CD4-positive, alpha-beta memory T cell (primary cell): ENCODE data around the gene ANKS6. TPM values are rescaled to one million over a fixed set of nuclear protein-coding genes. Genes with fewer than 3 reads are reported as not detected.

Source experiments
- CTCF ChIA-PET: fragments of 350-600 bp; sonication (Branson Sonifier 250); formaldehyde crosslinking; loops from one replicate; lab custom pipeline; 2021; ENCODE audit warnings: inconsistent platforms; ENCODE audit not compliant: partially characterized antibody; lab: Charles Lee
- POLR2A ChIA-PET: fragments of 350-600 bp; sonication (Branson Sonifier 250); formaldehyde crosslinking; loops from one replicate; lab custom pipeline; 2021; ENCODE audit not compliant: partially characterized antibody; lab: Charles Lee
- DNase-seq, 5 donors: peaks; one replicate each; pipeline versions ENCODE4 v3.0.0 to v3.0.0-alpha.2; 2020 to 2022; ENCODE audit warnings: mixed read lengths in 1 of 5
- H3K27ac ChIP-seq: one replicate; pipeline ENCODE4 v1.7.0; 2013; ENCODE audit warnings: low read depth, low read length
- H3K27me3 ChIP-seq: 2 replicates; pipeline ENCODE4 v1.7.0; 2013; ENCODE audit warnings: mild to moderate bottlenecking, low read length, moderate library complexity; ENCODE audit not compliant: insufficient read depth
- H3K36me3 ChIP-seq: 2 replicates; pipeline ENCODE4 v1.7.0; 2013; ENCODE audit warnings: mild to moderate bottlenecking, low read length, moderate library complexity; ENCODE audit not compliant: insufficient read depth
- H3K4me1 ChIP-seq: 2 replicates; pipeline ENCODE4 v1.7.0; 2013; ENCODE audit warnings: mild to moderate bottlenecking, low read length, moderate library complexity; ENCODE audit not compliant: insufficient read depth
- H3K4me3 ChIP-seq, 2 donors: one replicate each; pipeline ENCODE4 v1.7.0; 2013; ENCODE audit warnings: low read length in 2 of 2, mild to moderate bottlenecking in 1 of 2
- H3K9me3 ChIP-seq, 2 donors: one replicate each; pipeline ENCODE4 v1.7.0; 2013; ENCODE audit warnings: low read length in 2 of 2, control low read depth in 1 of 2; ENCODE audit not compliant: control insufficient read depth in 1 of 2
- H3K27ac Mint-ChIP-seq, 7 donors: one replicate each; pipeline ENCODE4 v1.8.0; 2020 to 2021; ENCODE audit warnings: mixed read lengths in 7 of 7, mild to moderate bottlenecking in 6 of 7, inconsistent platforms in 3 of 7, moderate library complexity in 3 of 7
- H3K27me3 Mint-ChIP-seq, 2 donors: one replicate each; pipeline ENCODE4 v1.8.0; 2020 to 2021; ENCODE audit warnings: mixed read lengths in 2 of 2
- H3K36me3 Mint-ChIP-seq, 2 donors: one replicate each; pipeline ENCODE4 v1.8.0; 2020 to 2021; ENCODE audit warnings: mixed read lengths in 2 of 2, inconsistent platforms in 1 of 2, mild to moderate bottlenecking in 1 of 2
- H3K4me1 Mint-ChIP-seq, 4 donors: one replicate each; pipeline ENCODE4 v1.8.0; 2020 to 2021; ENCODE audit warnings: mixed read lengths in 4 of 4, mild to moderate bottlenecking in 1 of 4
- H3K4me3 Mint-ChIP-seq, 8 donors: one replicate each; pipeline ENCODE4 v1.8.0; 2020 to 2021; ENCODE audit warnings: mixed read lengths in 8 of 8, mild to moderate bottlenecking in 7 of 8, moderate library complexity in 6 of 8, inconsistent platforms in 3 of 8
- H3K9me3 Mint-ChIP-seq, 8 donors: one replicate each; pipeline ENCODE4 v1.8.0; 2020 to 2021; ENCODE audit warnings: mixed read lengths in 8 of 8, mild to moderate bottlenecking in 5 of 8, inconsistent platforms in 3 of 8, moderate library complexity in 1 of 8
- intact Hi-C: fragments of 100-400 bp; cut with micrococcal nuclease; formaldehyde crosslinking; loops from one replicate; pipeline ENCODE4 v1.15.1; 2023
- polyA plus RNA-seq, 2 donors: library from polyadenylated mRNA; unstranded; fragments of 300-500 nt; fragmentation: Illumina TruSeq; gene quantifications; one replicate each; pipeline ENCODE4 v1.2.3, GENCODE V29; 2021
- total RNA-seq, 2 experiments: library from RNA; stranded (reverse); gene quantifications; one replicate each; pipeline ENCODE4 v1.2.3, GENCODE V29; 2021

ANKS6 gene
- total and polyA plus RNA-seq, 4 experiments from 2014 or later = 2.5 to 12.2 (median 9.6) TPM

DNA sequence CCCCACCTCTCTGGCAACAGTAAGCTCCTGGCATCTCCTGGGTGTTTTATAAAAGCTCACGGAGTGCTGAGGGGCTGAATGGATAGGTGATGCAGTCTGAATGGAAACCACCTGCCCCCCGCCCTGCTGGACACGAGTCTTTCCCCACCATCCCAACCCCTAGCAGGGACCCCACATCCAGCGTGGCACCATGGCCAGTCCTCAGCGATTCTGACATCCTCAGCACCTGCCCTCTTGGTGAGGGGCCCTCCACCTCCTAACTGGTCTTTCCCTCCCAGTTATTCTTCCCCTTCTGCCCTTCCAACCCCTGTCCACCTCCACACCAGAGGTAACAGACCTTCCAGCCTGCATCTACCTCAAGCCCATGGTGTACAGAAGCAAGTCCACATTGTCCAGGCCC lies 48.9 kb downstream of the ANKS6 start:
- Mint-ChIP-seq H3K27me3 (no peaks in the 10 kb centered on the region), H3K4me1 (no peaks in the 10 kb centered on the region), H3K27ac (peak overlapping the region in 1 of 7 donors; percentile 68), H3K9me3 (no peaks in the 10 kb centered on the region), H3K4me3 (no peak overlapping the region), H3K36me3 (peaks cover 54 to 72% of the 10 kb centered on the region in 2 donors)
- H3K4me3 ChIP-seq = no peak overlapping the region
- peaks cover 11% of the 10 kb centered on the region for H3K36me3 ChIP-seq
- ChIA-PET CTCF (interaction anchor here (1.6 kb wide), 1 partner anchor 29 kb away, joined by 3 read pairs; no protein-coding TSS in a partner anchor), POLR2A (no interaction called here)
- no peak for DNase-seq
- H3K4me1 ChIP-seq = no peaks in the 10 kb centered on the region
- no peak overlapping the region for H3K27ac ChIP-seq
- no peaks in the 10 kb centered on the region for H3K27me3 ChIP-seq
- intact Hi-C loops = no loop called here
- H3K9me3 ChIP-seq = no peaks in the 10 kb centered on the region

DNA sequence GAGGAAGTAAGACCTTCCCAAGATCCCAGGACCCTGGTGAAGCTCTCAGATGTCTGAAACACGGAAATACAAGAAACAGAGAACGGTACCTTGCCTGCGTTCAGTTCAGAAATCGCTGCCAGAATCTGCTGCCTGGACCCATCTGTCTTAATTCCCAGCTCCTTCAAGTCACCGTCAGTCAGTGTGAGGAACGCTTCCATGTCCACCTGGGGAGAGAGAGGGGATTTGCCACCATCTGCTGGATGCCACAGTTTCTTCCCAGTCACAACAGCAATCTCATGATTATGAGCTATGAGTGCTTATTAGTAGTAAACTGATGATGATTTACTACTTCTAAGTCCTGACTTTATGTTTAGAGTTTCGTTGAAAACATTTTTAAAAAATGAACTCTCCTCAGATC lies 50.9 kb downstream of the ANKS6 start:
- Histone ChIP-seq H3K4me3 (no peak overlapping the region), H3K36me3 (peaks cover 11% of the 10 kb centered on the region), H3K27ac (no peak overlapping the region), H3K4me1 (no peaks in the 10 kb centered on the region), H3K27me3 (no peaks in the 10 kb centered on the region), H3K9me3 (no peaks in the 10 kb centered on the region)
- intact Hi-C loops = no loop called here
- no peaks in the 10 kb centered on the region for H3K27me3 Mint-ChIP-seq
- no peak overlapping the region for H3K27ac Mint-ChIP-seq
- CTCF ChIA-PET = no interaction called here
- POLR2A ChIA-PET = no interaction called here
- no peaks in the 10 kb centered on the region for H3K4me1 Mint-ChIP-seq
- no peak overlapping the region for H3K4me3 Mint-ChIP-seq
- H3K9me3 Mint-ChIP-seq = no peaks in the 10 kb centered on the region
- no peak for DNase-seq
- peaks cover 41 to 69% of the 10 kb centered on the region in 2 donors for H3K36me3 Mint-ChIP-seq

DNA sequence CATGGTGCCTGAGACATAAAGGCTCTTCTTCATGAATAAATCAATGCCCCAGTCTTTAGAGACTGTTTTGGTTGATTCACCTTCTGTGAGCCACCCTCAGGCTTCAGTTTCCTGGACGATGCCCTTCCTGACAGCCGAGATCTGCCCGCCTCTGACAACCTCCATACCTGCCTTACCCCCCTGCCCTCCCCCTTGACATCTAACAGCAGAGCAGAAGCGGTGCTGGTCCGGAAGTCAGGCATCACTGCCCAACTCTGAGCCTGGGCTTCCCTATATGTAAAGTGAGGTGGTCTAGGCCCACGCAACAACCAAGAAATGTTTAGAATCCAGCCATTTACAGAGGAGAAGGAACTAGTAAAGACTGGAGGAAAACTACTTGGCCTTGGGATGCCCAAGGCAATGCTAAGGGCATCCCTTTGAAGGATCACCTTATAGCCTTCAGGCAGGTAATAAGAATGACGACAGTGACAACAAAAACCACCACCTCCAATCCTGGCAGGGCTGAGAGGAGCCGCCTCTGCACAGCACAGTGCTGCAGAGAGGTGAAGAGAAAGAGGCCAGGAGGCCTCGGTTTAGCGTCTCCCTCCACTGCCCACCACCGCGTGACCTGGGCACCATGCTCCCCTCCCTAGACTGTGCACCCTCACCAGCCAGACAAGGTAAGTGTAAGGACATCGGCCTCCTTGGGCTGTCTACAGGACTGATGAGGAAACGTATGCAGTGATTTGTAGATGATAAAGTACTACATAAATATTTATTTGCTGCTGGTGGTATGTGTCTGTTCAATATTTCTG lies 52.3 kb downstream of the ANKS6 start:
- peaks cover 0 to 3% (median 0%) of the 10 kb centered on the region in 8 donors for H3K9me3 Mint-ChIP-seq
- peaks cover 36 to 65% of the 10 kb centered on the region in 2 donors for H3K36me3 Mint-ChIP-seq
- no peak overlapping the region for H3K27ac ChIP-seq
- POLR2A ChIA-PET = no interaction called here
- intact Hi-C loops = no loop called here
- H3K27ac Mint-ChIP-seq = no peak overlapping the region
- no peak overlapping the region for H3K4me3 ChIP-seq
- H3K4me1 ChIP-seq = no peaks in the 10 kb centered on the region
- H3K9me3 ChIP-seq = no peaks in the 10 kb centered on the region
- peaks cover 10% of the 10 kb centered on the region for H3K36me3 ChIP-seq
- no peaks in the 10 kb centered on the region for H3K4me1 Mint-ChIP-seq
- CTCF ChIA-PET = no interaction called here
- no peak for DNase-seq
- no peaks in the 10 kb centered on the region for H3K27me3 Mint-ChIP-seq
- no peak overlapping the region for H3K4me3 Mint-ChIP-seq
- no peaks in the 10 kb centered on the region for H3K27me3 ChIP-seq

DNA sequence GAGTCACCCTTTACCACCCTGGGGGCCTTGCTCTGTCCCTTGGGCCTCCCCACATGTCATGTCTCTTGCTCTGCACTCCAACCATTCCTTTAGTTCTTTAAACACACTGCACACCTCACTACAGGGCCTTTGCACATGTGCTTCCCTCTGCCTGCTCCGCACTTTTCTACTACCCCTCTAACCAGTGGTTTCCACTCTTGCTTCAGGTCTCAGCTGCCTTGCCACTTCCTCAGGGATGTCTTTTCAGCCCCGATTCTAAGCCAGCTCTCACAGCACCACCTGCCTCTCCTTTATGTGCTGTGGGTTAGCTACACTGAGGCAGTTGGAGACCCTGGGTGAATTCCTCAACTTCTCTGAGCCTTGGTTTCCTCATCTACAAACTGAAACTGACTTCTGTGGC lies 53.0 kb downstream of the ANKS6 start:
- H3K27me3 Mint-ChIP-seq = no peaks in the 10 kb centered on the region
- Histone ChIP-seq H3K4me3 (no peak overlapping the region), H3K36me3 (peaks cover 5% of the 10 kb centered on the region), H3K27me3 (no peaks in the 10 kb centered on the region), H3K4me1 (no peaks in the 10 kb centered on the region), H3K27ac (no peak overlapping the region), H3K9me3 (no peaks in the 10 kb centered on the region)
- H3K9me3 Mint-ChIP-seq = peaks cover 0 to 7% (median 3%) of the 10 kb centered on the region in 8 donors
- peaks cover 38 to 63% of the 10 kb centered on the region in 2 donors for H3K36me3 Mint-ChIP-seq
- H3K4me1 Mint-ChIP-seq = no peaks in the 10 kb centered on the region
- POLR2A ChIA-PET = no interaction called here
- no peak overlapping the region for H3K27ac Mint-ChIP-seq
- DNase-seq = no peak
- intact Hi-C loops = no loop called here
- CTCF ChIA-PET = no interaction called here
- H3K4me3 Mint-ChIP-seq = peak overlapping the region in 1 of 8 donors; percentile 50

DNA sequence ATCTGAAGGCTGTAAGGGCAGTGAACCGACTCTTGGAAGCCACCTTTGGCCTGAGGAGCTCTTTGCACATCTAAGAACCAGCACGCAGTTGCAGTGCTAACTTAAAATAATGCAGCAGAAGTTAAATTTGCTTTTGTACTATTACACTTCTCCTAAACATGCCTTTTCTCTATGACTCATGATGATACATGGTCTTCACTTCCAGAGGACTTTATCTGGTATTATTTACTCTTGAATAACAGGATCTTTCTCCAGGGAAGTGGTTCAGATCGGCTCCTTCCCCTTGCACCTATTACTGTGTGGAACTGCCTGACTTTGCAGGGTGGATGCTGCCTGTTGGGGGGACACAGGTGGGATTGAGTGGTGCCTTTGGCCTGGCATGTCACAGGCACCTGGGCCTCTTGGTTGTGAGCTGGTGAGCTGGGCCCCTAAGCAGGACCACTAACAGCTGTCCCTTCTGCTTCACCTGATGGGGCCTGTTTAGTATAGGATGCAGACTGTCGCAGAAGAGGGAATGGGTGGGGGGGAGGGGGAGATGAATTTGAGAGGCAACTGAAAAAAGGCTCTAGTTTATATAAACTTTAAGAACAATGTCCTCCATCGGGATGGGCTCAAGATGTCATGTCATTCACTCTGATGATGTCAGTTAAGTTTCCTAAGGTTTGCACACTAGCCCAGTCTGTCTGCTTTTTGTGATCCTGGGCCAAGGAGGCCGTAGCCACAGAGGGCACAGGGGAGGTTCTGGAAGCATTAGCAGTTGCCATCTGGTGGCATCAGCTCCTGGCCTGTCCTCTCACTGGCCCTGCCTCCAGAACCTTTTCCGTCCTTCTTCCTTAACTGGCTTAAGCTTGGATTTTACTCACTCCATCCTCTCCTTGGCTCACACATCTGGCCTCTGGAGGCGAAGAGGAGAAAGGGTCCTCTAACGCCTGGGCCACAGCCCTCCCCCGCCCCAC lies 53.8 kb downstream of the ANKS6 start:
- Mint-ChIP-seq H3K4me1 (no peaks in the 10 kb centered on the region), H3K27me3 (no peaks in the 10 kb centered on the region), H3K9me3 (peaks cover 0 to 7% (median 3%) of the 10 kb centered on the region in 8 donors), H3K27ac (peak overlapping the region in 1 of 7 donors; percentile 56), H3K36me3 (peaks cover 45 to 66% of the 10 kb centered on the region in 2 donors), H3K4me3 (no peak overlapping the region)
- Histone ChIP-seq H3K36me3 (peaks cover 5% of the 10 kb centered on the region), H3K9me3 (no peaks in the 10 kb centered on the region), H3K27ac (no peak overlapping the region), H3K27me3 (no peaks in the 10 kb centered on the region), H3K4me1 (no peaks in the 10 kb centered on the region), H3K4me3 (no peak overlapping the region)
- CTCF ChIA-PET = no interaction called here
- intact Hi-C loops = no loop called here
- DNase-seq = no peak
- POLR2A ChIA-PET = no interaction called here

DNA sequence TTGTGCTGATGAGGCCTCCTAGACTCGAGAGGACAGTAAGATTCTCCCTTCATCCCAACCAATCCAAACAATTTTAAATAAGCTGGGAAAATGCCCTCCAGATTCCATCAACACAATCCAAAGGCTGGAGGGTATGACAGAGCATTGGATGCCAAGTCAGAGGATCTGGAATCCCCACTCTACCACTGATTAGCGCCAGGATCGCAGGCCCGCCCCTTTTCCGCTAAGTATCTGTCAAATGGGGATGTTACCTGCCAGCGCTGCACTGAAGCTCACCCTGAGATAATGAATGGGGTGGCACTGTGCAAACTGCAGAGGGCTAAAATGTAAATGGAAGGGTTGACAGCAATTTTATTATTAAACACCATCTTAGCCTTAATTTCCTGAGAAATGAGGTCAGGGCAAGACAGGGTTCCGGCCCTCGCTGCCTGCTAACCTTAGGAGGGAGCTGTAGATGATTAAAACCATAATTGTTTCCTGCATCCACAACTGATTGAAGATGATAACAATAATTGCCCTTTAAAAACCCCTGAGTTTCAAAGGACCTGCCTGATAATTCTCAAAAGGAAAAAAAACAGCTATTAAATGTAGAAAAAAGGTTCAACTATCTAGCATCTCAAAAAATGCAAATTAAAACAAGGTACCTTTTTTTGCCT lies 56.0 kb downstream of the ANKS6 start:
- H3K27ac ChIP-seq = no peak overlapping the region
- no peak for DNase-seq
- Mint-ChIP-seq H3K4me3 (no peak overlapping the region), H3K36me3 (peaks cover 64 to 73% of the 10 kb centered on the region in 2 donors), H3K27ac (peak overlapping the region in 1 of 7 donors; percentile 3), H3K27me3 (no peaks in the 10 kb centered on the region), H3K9me3 (peaks cover 0 to 7% (median 3%) of the 10 kb centered on the region in 8 donors), H3K4me1 (no peaks in the 10 kb centered on the region)
- intact Hi-C loops = no loop called here
- H3K36me3 ChIP-seq = no peaks in the 10 kb centered on the region
- CTCF ChIA-PET = interaction anchor here (0.8 to 1.7 kb wide), 2 partner anchors 11 to 17 kb away, joined by 3 read pairs; no protein-coding TSS in a partner anchor
- H3K4me3 ChIP-seq = no peak overlapping the region
- no peaks in the 10 kb centered on the region for H3K27me3 ChIP-seq
- H3K9me3 ChIP-seq = no peaks in the 10 kb centered on the region
- H3K4me1 ChIP-seq = no peaks in the 10 kb centered on the region
- POLR2A ChIA-PET = no interaction called here

DNA sequence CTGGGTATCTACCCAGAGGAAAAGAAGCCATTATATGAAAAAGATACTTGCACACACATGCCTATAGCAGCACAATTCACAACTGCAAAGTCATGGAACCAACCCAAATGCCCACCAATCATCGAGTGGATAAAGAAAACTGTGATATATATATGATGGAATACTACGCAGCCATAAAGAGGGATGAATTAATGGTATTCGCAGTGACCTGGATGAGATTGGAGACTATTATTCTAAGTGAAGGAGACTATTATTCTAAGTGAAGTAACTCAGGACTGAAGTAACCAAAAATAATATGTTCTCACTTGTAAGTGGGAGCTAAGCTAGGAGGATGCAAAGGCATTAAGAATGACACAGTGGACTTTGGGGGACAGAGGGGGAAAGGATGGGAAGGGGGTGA lies 57.6 kb downstream of the ANKS6 start:
- no peak overlapping the region for H3K27ac Mint-ChIP-seq
- intact Hi-C loops = no loop called here
- no peak overlapping the region for H3K4me3 ChIP-seq
- no peak overlapping the region for H3K27ac ChIP-seq
- H3K36me3 ChIP-seq = no peaks in the 10 kb centered on the region
- no peak for DNase-seq
- peaks cover 0 to 7% (median 3%) of the 10 kb centered on the region in 8 donors for H3K9me3 Mint-ChIP-seq
- POLR2A ChIA-PET = no interaction called here
- CTCF ChIA-PET = no interaction called here
- H3K4me1 Mint-ChIP-seq = no peaks in the 10 kb centered on the region
- H3K4me1 ChIP-seq = no peaks in the 10 kb centered on the region
- H3K36me3 Mint-ChIP-seq = peaks cover 69 to 70% of the 10 kb centered on the region in 2 donors
- H3K9me3 ChIP-seq = no peaks in the 10 kb centered on the region
- H3K27me3 Mint-ChIP-seq = no peaks in the 10 kb centered on the region
- no peaks in the 10 kb centered on the region for H3K27me3 ChIP-seq
- no peak overlapping the region for H3K4me3 Mint-ChIP-seq
